HG02763 (cell line): ENCODE results near the gene HAO1.
"Not testable (repeated sequence)": the region's sequence is repeated elsewhere in the genome, so short reads cannot be mapped to it uniquely, and the experiment has no call there.

Source experiments
- ATAC-seq: cut with Tn5 transposase; IDR thresholded peaks from one replicate; pipeline ENCODE4 v1.9.1; 2021; ENCODE audit warnings: mild to moderate bottlenecking, moderate library complexity; ENCODE audit not compliant: unreplicated experiment

Gene HAO1

GRCh38 chr20:7940341-7940740 is at the start of gene HAO1:
Gene HAO1 (minus strand): TSS chr20:7940458. CDS start chr20:7940422, 36 bp downstream.
- ATAC-seq, result no peak

- no peak for ATAC-seq
Observed at GRCh38 chr20:7989379-7989778, 49.1 kb upstream of the HAO1 start.

GRCh38 chr20:7985916-7986315 is 45.7 kb upstream of the HAO1 start:
- ATAC-seq, result no peak

- ATAC-seq, result no peak
Observed at GRCh38 chr20:7984192-7984591, 43.9 kb upstream of the HAO1 start.

GRCh38 chr20:7981374-7981773 is 41.1 kb upstream of the HAO1 start:
- ATAC-seq, result no peak

GRCh38 chr20:7980332-7981046 is 40.2 kb upstream of the HAO1 start:
- peak; percentile 59 for ATAC-seq

- no peak for ATAC-seq
Observed at GRCh38 chr20:7977709-7978108, 37.5 kb upstream of the HAO1 start.

GRCh38 chr20:7975851-7976414 is 35.7 kb upstream of the HAO1 start:
- ATAC-seq, result no peak

GRCh38 chr20:7974785-7975435 is 34.7 kb upstream of the HAO1 start:
- ATAC-seq, result no peak

GRCh38 chr20:7971536-7972280 is 31.4 kb upstream of the HAO1 start:
- no peak for ATAC-seq

- no peak for ATAC-seq
Observed at GRCh38 chr20:7967199-7967844, 27.1 kb upstream of the HAO1 start.

- ATAC-seq, result no peak
Observed at GRCh38 chr20:7966176-7966575, 25.9 kb upstream of the HAO1 start.

GRCh38 chr20:7959484-7959883 is 19.2 kb upstream of the HAO1 start:
- no peak for ATAC-seq

GRCh38 chr20:7956561-7956960 is 16.3 kb upstream of the HAO1 start:
- ATAC-seq, result not testable (repeated sequence)

- no peak for ATAC-seq
Observed at GRCh38 chr20:7950387-7950786, 10.1 kb upstream of the HAO1 start.

- ATAC-seq, result no peak
Observed at GRCh38 chr20:7943891-7944290, 3.6 kb upstream of the HAO1 start.

GRCh38 chr20:7939663-7940062 is 595 bp downstream of the HAO1 start:
- no peak for ATAC-seq

- ATAC-seq, result no peak
Observed at GRCh38 chr20:7938058-7938457, 2.2 kb downstream of the HAO1 start.

GRCh38 chr20:7937328-7937727 is 2.9 kb downstream of the HAO1 start:
- no peak for ATAC-seq

- no peak for ATAC-seq
Observed at GRCh38 chr20:7935027-7935551, 5.2 kb downstream of the HAO1 start.

GRCh38 chr20:7933346-7933745 is 6.9 kb downstream of the HAO1 start:
- no peak for ATAC-seq
